WTC11 (cell line): Measurements from ENCODE around the gene AURKA. TPM values are rescaled to one million over a fixed set of nuclear protein-coding genes. Genes with fewer than 3 reads are reported as not detected.

Source experiments
- ATAC-seq: fragments of 200-7000 bp; cut with Tn5 transposase; 2 replicates; pipeline ENCODE4 v1.10.0; 2021; ENCODE audit warnings: mild to moderate bottlenecking, moderate library complexity
- CTCF ChIA-PET: fragments of 300-600 bp; sonication (Branson Sonifier 250); formaldehyde crosslinking; loops from one replicate; lab custom pipeline; 2021; ENCODE audit warnings: antibody characterized with exemption; lab: Charles Lee
- POLR2A ChIA-PET: fragments of 350-600 bp; sonication (Branson Sonifier 250); formaldehyde crosslinking; loops from one replicate; lab custom pipeline; 2021; ENCODE audit warnings: antibody characterized with exemption; lab: Charles Lee
- DNase-seq: peaks from one replicate; pipeline ENCODE4 v3.0.0; 2021; ENCODE audit warnings: low spot score
- H3K27ac Mint-ChIP-seq: 2 replicates; pipeline ENCODE4 v1.8.0; 2021; ENCODE audit warnings: mixed read lengths
- H3K27me3 Mint-ChIP-seq: 2 replicates; pipeline ENCODE4 v1.8.0; 2021; ENCODE audit warnings: low read depth, mild to moderate bottlenecking, moderate library complexity, mixed read lengths
- H3K36me3 Mint-ChIP-seq: 2 replicates; pipeline ENCODE4 v1.8.0; 2021; ENCODE audit warnings: mixed read lengths
- H3K4me1 Mint-ChIP-seq: 2 replicates; pipeline ENCODE4 v1.8.0; 2022; ENCODE audit warnings: mixed read lengths
- H3K4me3 Mint-ChIP-seq: 2 replicates; pipeline ENCODE4 v1.8.0; 2021; ENCODE audit warnings: mild to moderate bottlenecking, moderate library complexity, mixed read lengths
- H3K9me3 Mint-ChIP-seq: 2 replicates; pipeline ENCODE4 v1.8.0; 2021; ENCODE audit warnings: mixed read lengths
- ETV6 ChIP-seq: sonication (generic); formaldehyde crosslinking; IDR thresholded peaks from 2 replicates; pipeline ENCODE4 v1.8.1; 2022; ENCODE audit warnings: mild to moderate bottlenecking, missing genetic modification reagents
- FOXJ3 ChIP-seq: sonication (generic); formaldehyde crosslinking; IDR thresholded peaks from 2 replicates; pipeline ENCODE4 v1.9.0; 2021; ENCODE audit warnings: missing genetic modification reagents, mild to moderate bottlenecking, borderline replicate concordance
- FOXP1 ChIP-seq: sonication (generic); formaldehyde crosslinking; IDR thresholded peaks from 2 replicates; pipeline ENCODE4 v1.8.0; 2022; ENCODE audit warnings: missing genetic modification reagents, mild to moderate bottlenecking, moderate library complexity, borderline replicate concordance
- GABPB1 ChIP-seq: sonication (generic); formaldehyde crosslinking; IDR thresholded peaks from 2 replicates; pipeline ENCODE4 v1.8.1; 2023; ENCODE audit warnings: mild to moderate bottlenecking, missing genetic modification reagents
- GRHL2 ChIP-seq: fragments of 250-450 bp; sonication (Bioruptor Pico); IDR thresholded peaks from 2 replicates; pipeline ENCODE4 v1.8.0; 2022; ENCODE audit warnings: mild to moderate bottlenecking, moderate library complexity; ENCODE audit not compliant: insufficient replicate concordance, severe bottlenecking
- GTF2I ChIP-seq: fragments of 250-450 bp; sonication (Bioruptor Pico); conservative IDR thresholded peaks from 2 replicates; pipeline ENCODE4 v1.4.0; 2021; ENCODE audit warnings: mild to moderate bottlenecking
- IRF2 ChIP-seq: sonication (generic); formaldehyde crosslinking; IDR thresholded peaks from 2 replicates; pipeline ENCODE4 v1.8.0; 2022; ENCODE audit warnings: low read depth, missing genetic modification reagents, borderline replicate concordance
- JUN ChIP-seq: sonication (generic); formaldehyde crosslinking; IDR thresholded peaks from 2 replicates; pipeline ENCODE4 v1.8.0; 2023; ENCODE audit warnings: mild to moderate bottlenecking, missing genetic modification reagents
- MXD4 ChIP-seq: fragments of 250-450 bp; sonication (Bioruptor Pico); IDR thresholded peaks from 2 replicates; pipeline ENCODE4 v1.8.0; 2021; ENCODE audit warnings: mild to moderate bottlenecking, moderate library complexity, borderline replicate concordance
- NFATC4 ChIP-seq: fragments of 250-450 bp; sonication (Bioruptor Pico); IDR thresholded peaks from 2 replicates; pipeline ENCODE4 v1.9.0; 2021; ENCODE audit warnings: mild to moderate bottlenecking
- NFYB ChIP-seq: sonication (generic); formaldehyde crosslinking; conservative IDR thresholded peaks from 2 replicates; pipeline ENCODE4 v1.8.0; 2022; ENCODE audit warnings: low read depth, missing genetic modification reagents
- NR2C2 ChIP-seq: sonication (generic); formaldehyde crosslinking; IDR thresholded peaks from 2 replicates; pipeline ENCODE4 v1.8.0; 2022; ENCODE audit warnings: mild to moderate bottlenecking, missing genetic modification reagents
- PRRX2 ChIP-seq: fragments of 250-450 bp; sonication (Bioruptor Pico); IDR thresholded peaks from 2 replicates; pipeline ENCODE4 v1.8.0; 2021; ENCODE audit warnings: mild to moderate bottlenecking
- RORB ChIP-seq: fragments of 250-450 bp; sonication (Bioruptor Pico); IDR thresholded peaks from 2 replicates; pipeline ENCODE4 v1.9.0; 2021; ENCODE audit warnings: mild to moderate bottlenecking
- SMAD3 ChIP-seq: sonication (generic); formaldehyde crosslinking; IDR thresholded peaks from 2 replicates; pipeline ENCODE4 v1.8.0; 2022; ENCODE audit warnings: missing genetic modification reagents, mild to moderate bottlenecking, borderline replicate concordance
- ZNF396 ChIP-seq: fragments of 250-450 bp; sonication (Bioruptor Pico); IDR thresholded peaks from 2 replicates; pipeline ENCODE4 v1.8.0; 2021; ENCODE audit warnings: mild to moderate bottlenecking, moderate library complexity, borderline replicate concordance
- ZNF671 ChIP-seq: fragments of 250-450 bp; sonication (Bioruptor Pico); IDR thresholded peaks from 2 replicates; pipeline ENCODE4 v1.8.0; 2021; ENCODE audit warnings: mild to moderate bottlenecking
- total RNA-seq: library from RNA; stranded (reverse); gene quantifications from 3 replicates; pipeline ENCODE4 v1.2.3, GENCODE V29; 2021
- TF ChIP-seq, protein P1 (sequence below): fragments of 250-450 bp; sonication (Bioruptor Pico); IDR thresholded peaks from 2 replicates; pipeline ENCODE4 v1.9.0; 2021; ENCODE audit warnings: mild to moderate bottlenecking, borderline replicate concordance
- TF ChIP-seq, protein P2 (sequence below): sonication (generic); formaldehyde crosslinking; IDR thresholded peaks from 2 replicates; pipeline ENCODE4 v1.8.1; 2022; ENCODE audit warnings: mild to moderate bottlenecking, moderate library complexity, missing genetic modification reagents
- TF ChIP-seq, protein P3 (sequence below): fragments of 250-450 bp; sonication (Bioruptor Pico); IDR thresholded peaks from 2 replicates; pipeline ENCODE4 v1.8.0; 2021; ENCODE audit warnings: mild to moderate bottlenecking
- TF ChIP-seq, protein P4 (sequence below): sonication (generic); formaldehyde crosslinking; IDR thresholded peaks from 2 replicates; pipeline ENCODE4 v1.8.0; 2022; ENCODE audit warnings: mild to moderate bottlenecking, missing genetic modification reagents
- TF ChIP-seq, protein P5 (sequence below): sonication (generic); formaldehyde crosslinking; IDR thresholded peaks from 2 replicates; pipeline ENCODE4 v1.8.1; 2023; ENCODE audit warnings: mild to moderate bottlenecking, missing genetic modification reagents, moderate library complexity
- TF ChIP-seq, protein P6 (sequence below): sonication (generic); formaldehyde crosslinking; IDR thresholded peaks from 2 replicates; pipeline ENCODE4 v1.8.0; 2022; ENCODE audit warnings: mild to moderate bottlenecking, missing genetic modification reagents

The AURKA gene
- total RNA-seq, 1 experiment from 2014 or later, result 103 TPM

DNA sequence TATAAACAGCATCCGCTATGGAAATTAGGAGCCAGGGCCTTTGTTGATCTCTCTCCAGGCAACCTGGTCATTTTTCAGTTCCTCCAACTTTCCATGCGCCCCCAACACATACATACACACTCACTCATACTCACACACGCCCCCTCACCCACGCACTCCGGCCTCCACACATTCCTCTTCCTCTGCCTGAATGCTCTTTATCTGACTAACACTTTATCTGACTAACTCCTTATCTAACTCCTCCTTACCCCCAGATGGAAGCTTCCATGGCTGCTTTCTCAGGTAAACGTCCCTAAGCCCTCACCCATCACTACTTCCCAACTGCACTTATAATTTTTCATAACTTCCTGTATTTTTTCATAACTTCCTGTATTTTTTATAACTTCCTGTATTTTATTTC is 37.5 kb upstream of the AURKA start:
- ChIA-PET POLR2A (interaction anchor here (0.6 kb wide), 1 partner anchor 18 kb away, joined by 5 read pairs; no protein-coding TSS in a partner anchor), CTCF (no interaction called here)
- no peak for DNase-seq
- H3K4me3 Mint-ChIP-seq, result no peak overlapping the region
- H3K27me3 Mint-ChIP-seq, result peaks cover 36% of the 10 kb centered on the region
- TF ChIP-seq ETV6, result no peak
- TF ChIP-seq PRRX2 (CRISPR knock-in tag), result no peak
- TF ChIP-seq, protein P1, sequence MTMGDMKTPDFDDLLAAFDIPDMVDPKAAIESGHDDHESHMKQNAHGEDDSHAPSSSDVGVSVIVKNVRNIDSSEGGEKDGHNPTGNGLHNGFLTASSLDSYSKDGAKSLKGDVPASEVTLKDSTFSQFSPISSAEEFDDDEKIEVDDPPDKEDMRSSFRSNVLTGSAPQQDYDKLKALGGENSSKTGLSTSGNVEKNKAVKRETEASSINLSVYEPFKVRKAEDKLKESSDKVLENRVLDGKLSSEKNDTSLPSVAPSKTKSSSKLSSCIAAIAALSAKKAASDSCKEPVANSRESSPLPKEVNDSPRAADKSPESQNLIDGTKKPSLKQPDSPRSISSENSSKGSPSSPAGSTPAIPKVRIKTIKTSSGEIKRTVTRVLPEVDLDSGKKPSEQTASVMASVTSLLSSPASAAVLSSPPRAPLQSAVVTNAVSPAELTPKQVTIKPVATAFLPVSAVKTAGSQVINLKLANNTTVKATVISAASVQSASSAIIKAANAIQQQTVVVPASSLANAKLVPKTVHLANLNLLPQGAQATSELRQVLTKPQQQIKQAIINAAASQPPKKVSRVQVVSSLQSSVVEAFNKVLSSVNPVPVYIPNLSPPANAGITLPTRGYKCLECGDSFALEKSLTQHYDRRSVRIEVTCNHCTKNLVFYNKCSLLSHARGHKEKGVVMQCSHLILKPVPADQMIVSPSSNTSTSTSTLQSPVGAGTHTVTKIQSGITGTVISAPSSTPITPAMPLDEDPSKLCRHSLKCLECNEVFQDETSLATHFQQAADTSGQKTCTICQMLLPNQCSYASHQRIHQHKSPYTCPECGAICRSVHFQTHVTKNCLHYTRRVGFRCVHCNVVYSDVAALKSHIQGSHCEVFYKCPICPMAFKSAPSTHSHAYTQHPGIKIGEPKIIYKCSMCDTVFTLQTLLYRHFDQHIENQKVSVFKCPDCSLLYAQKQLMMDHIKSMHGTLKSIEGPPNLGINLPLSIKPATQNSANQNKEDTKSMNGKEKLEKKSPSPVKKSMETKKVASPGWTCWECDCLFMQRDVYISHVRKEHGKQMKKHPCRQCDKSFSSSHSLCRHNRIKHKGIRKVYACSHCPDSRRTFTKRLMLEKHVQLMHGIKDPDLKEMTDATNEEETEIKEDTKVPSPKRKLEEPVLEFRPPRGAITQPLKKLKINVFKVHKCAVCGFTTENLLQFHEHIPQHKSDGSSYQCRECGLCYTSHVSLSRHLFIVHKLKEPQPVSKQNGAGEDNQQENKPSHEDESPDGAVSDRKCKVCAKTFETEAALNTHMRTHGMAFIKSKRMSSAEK (CRISPR knock-in tag), result no peak
- TF ChIP-seq GTF2I, result no peak
- TF ChIP-seq GRHL2 (CRISPR knock-in tag), result no peak
- TF ChIP-seq FOXJ3 (CRISPR knock-in tag), result no peak
- no peak for TF ChIP-seq ZNF396 (CRISPR knock-in tag)
- no peak for TF ChIP-seq IRF2 (CRISPR knock-in tag)
- TF ChIP-seq NR2C2, result no peak
- no peak for TF ChIP-seq RORB
- TF ChIP-seq GABPB1, result no peak
- TF ChIP-seq SMAD3 (CRISPR knock-in tag), result no peak
- TF ChIP-seq, protein P2, sequence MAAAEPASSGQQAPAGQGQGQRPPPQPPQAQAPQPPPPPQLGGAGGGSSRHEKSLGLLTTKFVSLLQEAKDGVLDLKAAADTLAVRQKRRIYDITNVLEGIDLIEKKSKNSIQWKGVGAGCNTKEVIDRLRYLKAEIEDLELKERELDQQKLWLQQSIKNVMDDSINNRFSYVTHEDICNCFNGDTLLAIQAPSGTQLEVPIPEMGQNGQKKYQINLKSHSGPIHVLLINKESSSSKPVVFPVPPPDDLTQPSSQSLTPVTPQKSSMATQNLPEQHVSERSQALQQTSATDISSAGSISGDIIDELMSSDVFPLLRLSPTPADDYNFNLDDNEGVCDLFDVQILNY (CRISPR knock-in tag), result no peak
- no peak for TF ChIP-seq ZNF671
- TF ChIP-seq, protein P3, sequence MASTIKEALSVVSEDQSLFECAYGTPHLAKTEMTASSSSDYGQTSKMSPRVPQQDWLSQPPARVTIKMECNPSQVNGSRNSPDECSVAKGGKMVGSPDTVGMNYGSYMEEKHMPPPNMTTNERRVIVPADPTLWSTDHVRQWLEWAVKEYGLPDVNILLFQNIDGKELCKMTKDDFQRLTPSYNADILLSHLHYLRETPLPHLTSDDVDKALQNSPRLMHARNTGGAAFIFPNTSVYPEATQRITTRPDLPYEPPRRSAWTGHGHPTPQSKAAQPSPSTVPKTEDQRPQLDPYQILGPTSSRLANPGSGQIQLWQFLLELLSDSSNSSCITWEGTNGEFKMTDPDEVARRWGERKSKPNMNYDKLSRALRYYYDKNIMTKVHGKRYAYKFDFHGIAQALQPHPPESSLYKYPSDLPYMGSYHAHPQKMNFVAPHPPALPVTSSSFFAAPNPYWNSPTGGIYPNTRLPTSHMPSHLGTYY (CRISPR knock-in tag), result no peak
- no peak for TF ChIP-seq MXD4 (CRISPR knock-in tag)
- TF ChIP-seq, protein P4, sequence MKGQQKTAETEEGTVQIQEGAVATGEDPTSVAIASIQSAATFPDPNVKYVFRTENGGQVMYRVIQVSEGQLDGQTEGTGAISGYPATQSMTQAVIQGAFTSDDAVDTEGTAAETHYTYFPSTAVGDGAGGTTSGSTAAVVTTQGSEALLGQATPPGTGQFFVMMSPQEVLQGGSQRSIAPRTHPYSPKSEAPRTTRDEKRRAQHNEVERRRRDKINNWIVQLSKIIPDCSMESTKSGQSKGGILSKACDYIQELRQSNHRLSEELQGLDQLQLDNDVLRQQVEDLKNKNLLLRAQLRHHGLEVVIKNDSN, result no peak
- no peak for TF ChIP-seq FOXP1 (CRISPR knock-in tag)
- no peak for TF ChIP-seq JUN (CRISPR knock-in tag)
- TF ChIP-seq, protein P5, sequence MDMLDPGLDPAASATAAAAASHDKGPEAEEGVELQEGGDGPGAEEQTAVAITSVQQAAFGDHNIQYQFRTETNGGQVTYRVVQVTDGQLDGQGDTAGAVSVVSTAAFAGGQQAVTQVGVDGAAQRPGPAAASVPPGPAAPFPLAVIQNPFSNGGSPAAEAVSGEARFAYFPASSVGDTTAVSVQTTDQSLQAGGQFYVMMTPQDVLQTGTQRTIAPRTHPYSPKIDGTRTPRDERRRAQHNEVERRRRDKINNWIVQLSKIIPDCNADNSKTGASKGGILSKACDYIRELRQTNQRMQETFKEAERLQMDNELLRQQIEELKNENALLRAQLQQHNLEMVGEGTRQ, result no peak
- H3K36me3 Mint-ChIP-seq, result no peaks in the 10 kb centered on the region
- no peaks in the 10 kb centered on the region for H3K9me3 Mint-ChIP-seq
- ATAC-seq, result no peak
- no peaks in the 10 kb centered on the region for H3K4me1 Mint-ChIP-seq
- no peak overlapping the region for H3K27ac Mint-ChIP-seq

DNA sequence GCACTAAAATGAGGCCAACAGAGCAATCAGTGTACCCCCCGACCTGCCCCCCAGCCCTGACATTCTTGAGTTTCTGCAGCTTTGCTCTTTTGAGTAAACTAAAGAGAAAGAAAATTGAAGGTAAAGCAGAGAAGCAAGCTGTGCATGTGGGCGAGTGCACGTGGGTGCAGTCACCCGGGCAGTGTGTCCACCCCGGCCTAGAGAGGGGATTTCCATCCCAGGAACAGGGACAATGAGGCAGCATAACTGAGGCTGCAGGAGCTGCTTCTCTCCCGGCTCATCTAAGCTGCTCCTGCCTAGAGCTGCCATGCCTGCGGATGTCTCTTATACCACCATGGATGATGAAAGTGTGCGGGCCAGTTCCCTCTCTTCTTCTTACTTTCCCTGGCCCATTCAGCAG is 36.9 kb upstream of the AURKA start:
- Mint-ChIP-seq H3K9me3 (no peaks in the 10 kb centered on the region), H3K27me3 (peaks cover 41% of the 10 kb centered on the region), H3K4me3 (no peak overlapping the region), H3K27ac (no peak overlapping the region), H3K36me3 (no peaks in the 10 kb centered on the region), H3K4me1 (no peaks in the 10 kb centered on the region)
- ChIA-PET POLR2A (interaction anchor here (0.6 to 0.7 kb wide), 2 partner anchors 17 to 554 kb away, joined by 4 to 5 read pairs; no protein-coding TSS in a partner anchor), CTCF (no interaction called here)
- no peak for ATAC-seq
- DNase-seq, result no peak
- TF ChIP-seq NFYB (no peak), GRHL2 (CRISPR knock-in tag) (no peak), NFATC4 (CRISPR knock-in tag) (no peak)
- TF ChIP-seq, protein P6, sequence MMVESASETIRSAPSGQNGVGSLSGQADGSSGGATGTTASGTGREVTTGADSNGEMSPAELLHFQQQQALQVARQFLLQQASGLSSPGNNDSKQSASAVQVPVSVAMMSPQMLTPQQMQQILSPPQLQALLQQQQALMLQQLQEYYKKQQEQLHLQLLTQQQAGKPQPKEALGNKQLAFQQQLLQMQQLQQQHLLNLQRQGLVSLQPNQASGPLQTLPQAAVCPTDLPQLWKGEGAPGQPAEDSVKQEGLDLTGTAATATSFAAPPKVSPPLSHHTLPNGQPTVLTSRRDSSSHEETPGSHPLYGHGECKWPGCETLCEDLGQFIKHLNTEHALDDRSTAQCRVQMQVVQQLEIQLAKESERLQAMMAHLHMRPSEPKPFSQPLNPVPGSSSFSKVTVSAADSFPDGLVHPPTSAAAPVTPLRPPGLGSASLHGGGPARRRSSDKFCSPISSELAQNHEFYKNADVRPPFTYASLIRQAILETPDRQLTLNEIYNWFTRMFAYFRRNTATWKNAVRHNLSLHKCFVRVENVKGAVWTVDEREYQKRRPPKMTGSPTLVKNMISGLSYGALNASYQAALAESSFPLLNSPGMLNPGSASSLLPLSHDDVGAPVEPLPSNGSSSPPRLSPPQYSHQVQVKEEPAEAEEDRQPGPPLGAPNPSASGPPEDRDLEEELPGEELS (CRISPR knock-in tag), result no peak
- TF ChIP-seq, protein P1 (CRISPR knock-in tag), result no peak
